Kidney (tissue), 22 donors: ENCODE results near the gene NME8. TPM values are rescaled to one million over a fixed set of nuclear protein-coding genes. Genes with fewer than 3 reads are reported as not detected.
"Not testable (repeated sequence)": the region's sequence is repeated elsewhere in the genome, so short reads cannot be mapped to it uniquely, and the experiment has no call there.

Source experiments
- DNase-seq, 5 donors: peaks; one replicate each; pipeline ENCODE4 v3.0.0-alpha.2; 2013 to 2020
- FAIRE-seq: peaks from 2 replicates; lab custom pipeline; 2012; peaks lifted over from hg19 to GRCh38; lab: Jason Lieb, UNC
- H3K27ac ChIP-seq, 2 donors: one replicate each; pipeline ENCODE4 v1.7.0; 2013; ENCODE audit warnings: low read depth in 2 of 2, low read length in 2 of 2, inconsistent platforms in 1 of 2
- H3K27me3 ChIP-seq: one replicate; pipeline ENCODE4 v1.7.1; 2013; ENCODE audit warnings: low read length, inconsistent platforms; ENCODE audit not compliant: control insufficient read depth, insufficient read depth
- H3K36me3 ChIP-seq, 3 donors: one replicate each; pipeline versions ENCODE4 v1.7.0 to v1.7.1; 2013; ENCODE audit warnings: low read length in 3 of 3, control low read depth in 1 of 3, inconsistent platforms in 1 of 3; ENCODE audit not compliant: insufficient read depth in 3 of 3, control insufficient read depth in 2 of 3
- H3K4me1 ChIP-seq, 3 donors: one replicate each; pipeline versions ENCODE4 v1.7.0 to v1.7.1; 2013; ENCODE audit warnings: low read length in 3 of 3, inconsistent platforms in 1 of 3, low read depth in 1 of 3; ENCODE audit not compliant: control insufficient read depth in 2 of 3, insufficient read depth in 2 of 3
- H3K4me3 ChIP-seq, 3 donors: one replicate each; pipeline versions ENCODE4 v1.7.0 to v1.8.1; 2013; ENCODE audit warnings: low read length in 3 of 3, control low read depth in 1 of 3, inconsistent platforms in 1 of 3
- H3K9ac ChIP-seq, 3 donors: one replicate each; pipeline versions ENCODE4 v1.7.0 to v1.7.1; 2013; ENCODE audit warnings: low read length in 3 of 3, control low read depth in 1 of 3, inconsistent platforms in 1 of 3
- H3K9me3 ChIP-seq, 3 donors: one replicate each; pipeline versions ENCODE4 v1.7.0 to v1.7.1; 2013; ENCODE audit warnings: low read length in 3 of 3, control low read depth in 1 of 3, inconsistent platforms in 1 of 3; ENCODE audit not compliant: control insufficient read depth in 2 of 3, insufficient read depth in 1 of 3
- CTCF ChIP-seq: IDR thresholded peaks from 3 replicates; pipeline ENCODE4 v1.5.1; 2012; ENCODE audit warnings: mild to moderate bottlenecking, moderate library complexity, borderline replicate concordance; ENCODE audit not compliant: insufficient read depth; ENCODE audit errors: extremely low read depth
- intact Hi-C: fragments of 100-400 bp; cut with DNase I; formaldehyde crosslinking; loops from one replicate; pipeline ENCODE4 v1.11.1; 2022
- long read RNA-seq, 10 donors: library from polyadenylated mRNA in 1 of 10; unstranded in 1 of 10; transcript quantifications; one replicate each; pipeline ENCODE4 v2.0.0 and lab custom pipeline, GENCODE V29; 2021 to 2026
- polyA plus RNA-seq: library from polyadenylated mRNA; stranded (reverse); fragments of 350-450 nt; fragmentation: Illumina TruSeq; extraction: RNeasy Lipid Tissue Mini Kit (QIAGEN cat#74804); gene quantifications from one replicate; pipeline ENCODE4 v1.2.3, GENCODE V29; 2014; ENCODE audit warnings: low read depth, low replicate concordance; ENCODE audit not compliant: insufficient read depth
- total RNA-seq: library from RNA; stranded (reverse); fragmentation: NEBNext Ultra II Directional; extraction: Animal tissue kit (Norgen Biotek cat#: 25700); gene quantifications from one replicate; pipeline ENCODE4 v1.2.1, GENCODE V29; 2021
- donor health status: control.
- donor health status: control.
- donor health status: control.
- donor health status: control.
- donor health status: control.
- donor health status: DM: yes; HTN: yes; CAD: no.
- donor health status: Normal renal cell carcinoma (clear cell type).

NME8 gene
- total RNA-seq: 0.44 TPM
- polyA plus RNA-seq: 1.2 TPM
- long read RNA-seq, donor 1: 0 reads
- long read RNA-seq, donor 2: 0 reads
- long read RNA-seq, donor 3: 0 reads
- long read RNA-seq, donor 4: 0 reads
- long read RNA-seq, donor 5: 0 reads
- long read RNA-seq, donor 6: 0 reads
- long read RNA-seq, donor 7: 0 reads
- long read RNA-seq, donor 8: 0 reads
- long read RNA-seq, donor 9: 0 reads
- long read RNA-seq, donor 10: 0 reads

DNA sequence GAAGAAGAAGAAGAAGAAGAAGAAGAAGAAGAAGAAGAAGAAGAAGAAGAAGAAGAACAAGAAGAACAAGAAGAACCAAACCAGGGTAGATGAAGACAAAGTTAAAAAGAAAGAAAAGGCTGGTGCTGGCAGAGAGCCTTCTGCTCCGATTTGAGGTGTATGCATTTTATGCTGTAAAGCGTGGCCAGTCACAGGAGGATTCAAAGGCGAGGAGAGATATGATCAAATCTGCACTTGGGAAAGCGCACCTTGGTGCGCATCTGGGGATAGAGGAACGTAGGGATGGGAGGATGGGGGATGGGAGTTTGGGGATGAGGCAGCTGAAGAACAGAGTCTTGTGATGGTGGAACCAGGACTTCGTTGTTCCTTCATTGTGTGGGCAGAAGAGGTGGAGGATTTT is at the start of gene NME8:
Gene NME8, plus strand, starts transcription at position 301 of the 400 bp plus-strand sequence. CDS start 1,670 bp downstream, outside the sequence.
- H3K36me3 ChIP-seq: no peaks in the 10 kb centered on the region
- intact Hi-C loops: no loop called here
- no peak within 1 kb of the TSS for H3K4me3 ChIP-seq
- FAIRE-seq (no peak), DNase-seq (no peak)
- TF ChIP-seq CTCF: no peak
- no peak within 1 kb of the TSS for H3K9ac ChIP-seq
- H3K9me3 ChIP-seq: no peaks in the 10 kb centered on the region
- no peaks in the 10 kb centered on the region for H3K27me3 ChIP-seq
- H3K27ac ChIP-seq: no peak within 1 kb of the TSS
- no peaks in the 10 kb centered on the region for H3K4me1 ChIP-seq

- no peaks in the 10 kb centered on the region for H3K27me3 ChIP-seq
- no peak overlapping the region for H3K27ac ChIP-seq
- no peak overlapping the region for H3K4me3 ChIP-seq
- no peak overlapping the region for H3K9ac ChIP-seq
- FAIRE-seq (no peak), DNase-seq (no peak)
- H3K9me3 ChIP-seq: no peaks in the 10 kb centered on the region
- H3K4me1 ChIP-seq: no peaks in the 10 kb centered on the region
- TF ChIP-seq CTCF: no peak
- no peaks in the 10 kb centered on the region for H3K36me3 ChIP-seq
- intact Hi-C loops: no loop called here
These were observed 42.2 kb upstream of the NME8 start for GRCh38 chr7:37806152-37806551.

DNA sequence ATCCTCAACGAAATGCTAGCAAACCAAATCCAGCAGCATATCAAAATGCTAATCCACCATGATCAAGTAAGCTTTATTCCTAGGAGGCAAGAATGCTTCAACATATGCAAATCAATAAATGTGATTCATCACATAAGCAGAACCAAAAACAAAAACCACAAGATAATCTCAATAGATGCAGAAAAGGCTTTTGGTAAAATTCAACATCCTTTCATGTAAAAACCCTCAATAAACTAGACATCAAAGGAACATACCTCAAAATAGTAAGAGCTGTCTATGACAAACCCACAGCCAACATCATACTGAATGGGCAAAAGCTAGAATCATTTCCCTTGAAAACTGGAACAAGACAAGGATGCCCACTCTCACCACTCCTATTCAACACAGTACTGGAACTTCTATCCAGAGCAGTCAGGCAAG is 36.2 kb upstream of the NME8 start:
- H3K36me3 ChIP-seq, DNase-seq, intact Hi-C loops, H3K27me3 ChIP-seq, H3K27ac ChIP-seq, H3K4me1 ChIP-seq, FAIRE-seq, H3K9me3 ChIP-seq, H3K9ac ChIP-seq, H3K4me3 ChIP-seq: not testable (repeated sequence)

DNA sequence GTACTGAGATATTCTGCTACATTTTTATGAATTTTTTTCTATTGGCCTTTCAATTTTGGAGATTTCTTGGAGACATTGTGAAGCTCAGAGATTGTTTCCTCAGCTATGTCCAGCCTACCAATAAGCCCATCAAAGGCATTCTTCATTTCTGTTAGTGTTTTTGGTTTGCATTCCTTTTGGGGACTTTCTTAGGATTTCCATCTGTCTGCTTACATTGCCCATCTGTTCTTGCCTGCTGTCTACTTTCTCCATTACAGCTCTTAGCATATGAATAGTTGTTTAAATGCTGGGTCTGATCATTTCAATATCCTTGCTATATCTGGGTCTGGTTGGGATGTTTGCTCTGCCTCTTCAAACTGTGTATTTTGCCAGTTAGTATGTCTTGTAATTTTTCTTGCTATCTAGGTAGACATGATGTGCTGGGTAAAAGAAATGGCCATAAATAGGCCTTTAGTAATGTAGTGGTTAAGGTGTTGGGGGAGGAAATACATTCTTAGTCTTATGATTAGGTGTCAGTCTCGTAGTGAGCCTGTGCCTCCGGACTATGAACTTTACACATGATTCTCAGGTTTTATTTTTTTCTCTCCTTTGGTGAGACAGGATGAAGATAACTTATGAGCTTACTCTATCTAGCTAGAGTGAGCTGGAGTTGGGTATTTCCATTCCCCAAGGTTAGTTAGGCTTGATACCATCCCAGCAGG is 32.6 kb upstream of the NME8 start:
- no peaks in the 10 kb centered on the region for H3K27me3 ChIP-seq
- no peak overlapping the region for H3K27ac ChIP-seq
- no peak overlapping the region for H3K9ac ChIP-seq
- H3K4me3 ChIP-seq: no peak overlapping the region
- intact Hi-C loops: no loop called here
- no peak for TF ChIP-seq CTCF
- FAIRE-seq (no peak), DNase-seq (no peak)
- no peaks in the 10 kb centered on the region for H3K9me3 ChIP-seq
- H3K36me3 ChIP-seq: no peaks in the 10 kb centered on the region
- H3K4me1 ChIP-seq: no peaks in the 10 kb centered on the region
